ENCODE results near the gene ZNF532.
"Not testable (repeated sequence)": the region's sequence is repeated elsewhere in the genome, so short reads cannot be mapped to it uniquely, and the experiment has no call there.

ZNF532 gene

DNA sequence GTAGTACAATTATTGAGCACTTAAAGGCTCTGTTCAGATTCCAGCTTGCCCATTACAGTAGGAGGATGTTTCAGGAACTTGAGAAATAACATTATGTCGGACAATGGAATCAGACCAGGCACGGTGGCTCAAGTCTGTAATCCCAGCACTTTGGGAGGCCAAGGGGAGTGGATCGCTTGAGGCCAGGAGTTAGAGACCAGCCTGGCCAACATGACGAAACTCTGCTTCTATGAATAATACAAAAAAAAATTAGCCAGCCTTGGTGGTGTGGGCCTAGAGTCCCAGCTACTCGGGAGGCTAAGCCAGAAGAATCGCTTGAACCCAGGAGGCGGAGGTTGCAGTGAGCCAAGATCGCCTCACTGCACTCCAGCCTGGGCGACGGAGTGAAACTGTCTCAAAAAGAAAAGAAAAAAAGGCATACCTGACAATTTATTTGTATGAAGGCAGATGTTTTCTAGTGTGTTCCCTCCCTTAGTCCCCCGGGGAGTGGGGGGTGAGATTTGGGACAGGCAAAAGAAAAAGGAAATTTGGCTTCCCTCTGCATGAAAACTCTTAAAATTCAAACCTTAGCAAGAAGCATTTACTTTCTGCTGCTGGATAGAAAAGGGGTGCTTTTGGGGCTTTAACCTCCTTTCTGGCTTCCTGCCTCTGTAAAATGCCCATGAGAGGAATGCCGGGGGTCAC, 13.7 kb upstream of the ZNF532 start:
- H3K4me3 ChIP-seq (ENCODE audit: low read depth, low read length) = no peak overlapping the region
- TF ChIP-seq CTCF (IDR thresholded peaks at IDR 0.05; ENCODE audit: low read depth, low read length) = no peak

- no peak overlapping the region for H3K4me3 ChIP-seq (ENCODE audit: low read depth, low read length)
- TF ChIP-seq CTCF (IDR thresholded peaks at IDR 0.05; ENCODE audit: low read depth, low read length) = no peak
Measured at GRCh38 chr18:58851856-58852255, 12.8 kb upstream of the ZNF532 start.

- no peak for TF ChIP-seq CTCF (IDR thresholded peaks at IDR 0.05; ENCODE audit: low read depth, low read length)
- no peak overlapping the region for H3K4me3 ChIP-seq (ENCODE audit: low read depth, low read length)
Measured at GRCh38 chr18:58852629-58853028, 12.0 kb upstream of the ZNF532 start.

DNA sequence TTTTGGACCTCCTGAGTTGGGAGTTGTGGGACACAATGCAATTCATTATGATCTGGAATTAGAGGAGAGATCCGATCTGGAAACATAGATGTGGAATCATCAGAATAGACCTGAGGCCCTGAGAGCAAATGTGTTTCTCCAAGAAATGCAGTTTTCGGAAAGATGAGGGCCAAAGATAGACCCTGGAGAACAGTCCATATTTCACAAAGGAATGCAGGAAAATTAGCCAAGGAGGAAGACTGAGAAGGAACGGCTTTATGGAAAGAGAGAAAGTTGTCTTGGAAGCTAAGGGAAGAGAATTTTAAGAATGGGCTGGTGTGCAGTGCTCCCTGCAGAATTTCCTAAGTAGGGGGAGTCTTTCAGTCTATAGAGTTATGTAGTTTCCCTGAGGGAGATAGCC, 11.1 kb upstream of the ZNF532 start:
- TF ChIP-seq CTCF (IDR thresholded peaks at IDR 0.05; ENCODE audit: low read depth, low read length) = no peak
- H3K4me3 ChIP-seq (ENCODE audit: low read depth, low read length) = no peak overlapping the region

DNA sequence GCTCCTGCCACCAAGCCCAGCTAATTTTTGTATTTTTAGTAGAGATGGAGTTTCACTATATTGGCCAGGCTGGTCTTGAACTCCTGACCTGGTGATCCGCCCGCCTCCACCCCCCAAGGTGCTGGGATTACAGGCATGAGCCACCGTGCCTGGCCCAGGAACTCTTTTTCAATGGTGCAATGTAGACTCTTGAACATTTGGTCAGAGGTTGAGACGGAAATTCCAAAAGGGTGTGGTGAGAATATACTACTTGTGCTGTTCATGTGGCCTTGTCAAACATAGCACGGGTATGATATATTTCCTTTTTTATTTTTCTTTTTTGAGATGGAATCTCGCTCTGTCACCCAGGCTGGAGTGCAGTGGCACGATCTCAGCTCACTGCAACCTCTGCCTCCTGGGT, 9.2 kb upstream of the ZNF532 start:
- H3K4me3 ChIP-seq (ENCODE audit: low read depth, low read length) = not testable (repeated sequence)

GRCh38 chr18:58856881-58857280, 7.8 kb upstream of the ZNF532 start:
- TF ChIP-seq CTCF (IDR thresholded peaks at IDR 0.05; ENCODE audit: low read depth, low read length) = no peak

GRCh38 chr18:58858591-58859468, 5.8 kb upstream of the ZNF532 start:
- no peak overlapping the region for H3K4me3 ChIP-seq (ENCODE audit: low read depth, low read length)
- TF ChIP-seq CTCF (IDR thresholded peaks at IDR 0.05; ENCODE audit: low read depth, low read length) = no peak

More at GRCh38 chr18:58856881-58857280, 7.8 kb upstream of the ZNF532 start:
- H3K4me3 ChIP-seq (ENCODE audit: low read depth, low read length) = no peak overlapping the region
